ENCODE data around the gene CST2.

- TF ChIP-seq CTCF (IDR thresholded peaks at IDR 0.05; ENCODE audit: low read depth, low read length, missing input control) (no peak), REST (IDR thresholded peaks at IDR 0.05) (no peak), JUND (IDR thresholded peaks at IDR 0.05) (no peak), ZBTB33 (IDR thresholded peaks at IDR 0.05) (no peak), SP1 (IDR thresholded peaks at IDR 0.05) (no peak)
These were observed 30.2 kb upstream of the CST2 start for GRCh38 chr20:23856736-23857135.
